ENCODE measurements around the gene CSNK1E. TPM values are rescaled to one million over a fixed set of nuclear protein-coding genes. Genes with fewer than 3 reads are reported as not detected.

Gene CSNK1E
- total RNA-seq, 6 donors from 2014 or later, result 94.1 to 345 (median 123) TPM

DNA sequence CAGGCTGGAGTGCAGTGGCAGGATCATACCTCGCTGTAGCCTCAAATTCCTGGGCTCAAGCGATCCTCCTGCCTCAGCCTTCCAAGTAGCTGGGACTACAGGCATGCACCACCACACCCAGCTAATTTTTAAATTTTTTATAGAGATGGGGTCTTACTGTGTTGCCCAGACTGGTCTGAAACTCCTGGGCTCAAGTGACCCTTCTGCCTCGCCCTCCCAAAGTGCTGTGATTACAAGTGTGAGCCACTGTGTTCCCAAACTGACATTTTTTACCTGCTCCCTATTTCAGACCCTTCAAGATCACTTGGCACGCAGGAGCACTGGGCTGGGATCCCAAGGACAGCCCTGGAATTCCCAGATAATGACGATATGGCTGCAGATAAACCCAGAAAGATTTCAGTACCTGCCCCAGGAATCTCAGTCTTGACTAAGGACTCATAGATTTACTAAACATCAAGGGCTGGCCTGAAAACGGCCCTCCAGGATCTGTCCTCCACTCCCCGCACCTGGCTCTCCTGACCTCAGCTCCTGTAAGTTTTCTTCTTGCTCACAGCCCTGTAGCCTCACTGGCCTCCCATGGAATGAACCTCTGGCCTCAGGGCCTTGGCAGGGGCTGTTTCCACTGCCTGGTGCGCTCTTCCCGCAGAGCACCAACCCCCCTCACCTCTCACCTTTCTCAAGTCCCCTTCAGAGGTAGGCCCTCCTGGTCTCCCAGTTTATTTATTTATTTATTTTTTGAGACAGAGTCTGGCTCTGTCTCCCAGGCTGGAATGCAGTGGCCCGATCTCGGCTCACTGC lies 3.6 kb upstream of the CSNK1E start:
- no peak overlapping the region for H3K27ac ChIP-seq
- no peaks in the 10 kb centered on the region for H3K36me3 ChIP-seq
- ATAC-seq (ENCODE audit: low FRiP score in 2 of 2) (no peak), DNase-seq (no peak)
- H3K9me3 ChIP-seq, result no peaks in the 10 kb centered on the region
- H3K4me3 ChIP-seq, result no peak overlapping the region
- TF ChIP-seq POLR2AphosphoS5 (IDR thresholded peaks at IDR 0.05), result no peak
- TF ChIP-seq EP300 (IDR thresholded peaks at IDR 0.05), result no peak
- TF ChIP-seq POLR2A (IDR thresholded peaks at IDR 0.05), result no peak
- TF ChIP-seq, protein P1, sequence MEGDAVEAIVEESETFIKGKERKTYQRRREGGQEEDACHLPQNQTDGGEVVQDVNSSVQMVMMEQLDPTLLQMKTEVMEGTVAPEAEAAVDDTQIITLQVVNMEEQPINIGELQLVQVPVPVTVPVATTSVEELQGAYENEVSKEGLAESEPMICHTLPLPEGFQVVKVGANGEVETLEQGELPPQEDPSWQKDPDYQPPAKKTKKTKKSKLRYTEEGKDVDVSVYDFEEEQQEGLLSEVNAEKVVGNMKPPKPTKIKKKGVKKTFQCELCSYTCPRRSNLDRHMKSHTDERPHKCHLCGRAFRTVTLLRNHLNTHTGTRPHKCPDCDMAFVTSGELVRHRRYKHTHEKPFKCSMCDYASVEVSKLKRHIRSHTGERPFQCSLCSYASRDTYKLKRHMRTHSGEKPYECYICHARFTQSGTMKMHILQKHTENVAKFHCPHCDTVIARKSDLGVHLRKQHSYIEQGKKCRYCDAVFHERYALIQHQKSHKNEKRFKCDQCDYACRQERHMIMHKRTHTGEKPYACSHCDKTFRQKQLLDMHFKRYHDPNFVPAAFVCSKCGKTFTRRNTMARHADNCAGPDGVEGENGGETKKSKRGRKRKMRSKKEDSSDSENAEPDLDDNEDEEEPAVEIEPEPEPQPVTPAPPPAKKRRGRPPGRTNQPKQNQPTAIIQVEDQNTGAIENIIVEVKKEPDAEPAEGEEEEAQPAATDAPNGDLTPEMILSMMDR (IDR thresholded peaks at IDR 0.05), result no peak
- 84 to 88% methylated on average over 11 of the region's 11 CpGs for WGBS, 2 donors
- H3K4me1 ChIP-seq, result peaks cover 10 to 22% (median 13%) of the 10 kb centered on the region in 4 donors
- H3K27me3 ChIP-seq, result no peaks in the 10 kb centered on the region

DNA sequence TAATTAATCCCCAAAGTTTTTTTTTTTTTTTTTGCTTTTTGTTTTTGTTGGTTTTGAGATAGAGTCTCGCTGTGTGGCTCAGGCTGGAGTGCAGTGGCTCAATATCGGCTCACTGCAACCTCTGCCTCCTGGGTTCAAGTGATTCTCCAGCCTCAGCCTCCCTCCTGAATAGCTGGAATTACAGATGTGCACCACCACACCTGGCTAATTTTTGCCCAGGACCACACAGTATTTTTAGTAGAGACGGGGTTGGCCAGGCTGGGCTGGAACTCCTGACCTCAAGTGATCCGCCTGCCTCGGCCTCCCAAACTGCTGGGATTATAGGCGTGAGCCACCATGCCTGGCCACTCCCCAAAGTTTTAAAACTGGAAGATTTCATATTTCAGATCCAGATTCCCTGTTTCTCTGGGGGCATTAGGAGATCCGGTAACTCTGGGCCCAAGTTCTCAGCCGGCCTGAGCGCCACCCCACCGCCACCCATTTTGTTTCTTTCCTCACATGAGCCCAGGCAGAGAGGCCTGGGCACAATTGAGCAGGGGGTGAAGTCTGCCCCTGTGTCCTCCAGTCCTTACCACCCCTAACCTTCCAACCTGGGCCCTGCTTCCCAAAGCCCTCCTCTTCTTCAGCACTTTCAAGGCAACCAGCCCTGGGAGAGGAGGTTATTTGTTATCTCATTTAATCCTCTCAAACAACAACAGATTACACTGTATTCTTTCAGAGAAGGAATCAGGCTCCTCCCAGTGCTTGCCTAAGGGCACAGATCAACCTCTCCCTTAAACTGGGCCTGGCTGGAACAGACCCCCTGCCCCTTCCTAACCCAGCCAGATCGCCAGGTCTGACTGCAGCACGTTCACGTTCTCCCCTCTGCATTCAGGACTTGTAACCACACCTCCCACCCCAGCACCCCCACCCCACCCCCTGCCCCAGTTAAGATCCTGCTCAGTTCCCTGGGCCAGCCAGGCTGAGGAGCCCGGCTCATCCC lies 1.9 kb upstream of the CSNK1E start:
- peak overlapping the region; percentile 93 to 99 (median 97) for H3K27ac ChIP-seq
- TF ChIP-seq POLR2AphosphoS5 (IDR thresholded peaks at IDR 0.05), result no peak
- no peak for TF ChIP-seq EP300 (IDR thresholded peaks at IDR 0.05)
- TF ChIP-seq POLR2A (IDR thresholded peaks at IDR 0.05), result no peak
- TF ChIP-seq, protein P1 (IDR thresholded peaks at IDR 0.05), result no peak
- peaks cover 23 to 40% (median 26%) of the 10 kb centered on the region in 4 donors for H3K4me1 ChIP-seq
- ATAC-seq (ENCODE audit: low FRiP score in 2 of 2) (no peak), DNase-seq (no peak)
- H3K4me3 ChIP-seq, result no peak overlapping the region
- H3K9me3 ChIP-seq, result no peaks in the 10 kb centered on the region
- no peaks in the 10 kb centered on the region for H3K36me3 ChIP-seq
- H3K27me3 ChIP-seq, result no peaks in the 10 kb centered on the region
- WGBS, 2 donors, result 88 to 91% methylated on average over 13 to 14 of the region's 14 CpGs

DNA sequence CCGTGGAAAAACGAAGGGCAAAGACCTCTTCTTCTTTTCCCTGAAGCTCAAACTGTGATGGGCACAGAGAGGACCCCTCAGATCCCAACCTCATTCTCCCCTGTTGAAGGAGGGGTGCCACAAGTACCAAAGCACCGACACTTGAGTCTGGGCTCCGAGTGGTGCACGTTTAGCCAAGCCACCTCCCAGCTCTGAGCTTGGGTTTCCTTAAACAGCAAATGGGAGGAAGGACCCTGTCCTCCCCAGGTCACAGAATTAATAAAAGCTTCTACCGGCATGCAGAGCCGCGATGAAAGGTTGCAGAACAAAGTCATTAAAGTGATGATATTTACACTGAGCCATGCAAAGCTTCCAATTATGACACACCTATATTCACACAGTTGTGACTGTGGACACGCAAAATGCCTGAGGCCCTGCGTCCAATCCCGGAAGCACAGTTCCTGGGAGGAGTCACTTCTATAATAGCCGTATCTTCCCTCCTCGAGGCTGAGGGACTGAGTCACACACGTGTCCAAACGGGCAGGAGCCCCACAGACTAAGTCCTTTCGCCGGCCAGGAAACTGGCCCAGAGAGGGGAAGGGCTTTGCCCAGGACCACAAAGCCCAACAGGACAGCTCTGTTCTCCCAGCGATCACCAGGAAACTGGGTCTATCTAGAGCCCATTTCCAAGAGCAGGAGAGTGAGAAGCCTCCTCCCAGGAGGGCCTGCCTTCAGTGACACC lies 922 bp upstream of the CSNK1E start:
- 11 to 22% methylated on average over 16 to 18 of the region's 18 CpGs for WGBS, 2 donors
- DNase-seq, result peak in 1 of 2 donors; percentile 83
- no peaks in the 10 kb centered on the region for H3K9me3 ChIP-seq
- TF ChIP-seq POLR2A (IDR thresholded peaks at IDR 0.05) (peak in 1 of 4 donors; percentile 48), POLR2AphosphoS5 (IDR thresholded peaks at IDR 0.05) (peak; percentile 57 to 74), EP300 (IDR thresholded peaks at IDR 0.05) (peak in 2 of 4 donors; percentile 14 to 34)
- TF ChIP-seq, protein P1 (IDR thresholded peaks at IDR 0.05), result no peak
- peak overlapping the region; percentile 93 to 99 (median 97) for H3K27ac ChIP-seq
- peaks cover 31 to 49% (median 35%) of the 10 kb centered on the region in 4 donors for H3K4me1 ChIP-seq
- peak overlapping the region in 3 of 4 donors; percentile 57 to 66 (median 62) for H3K4me3 ChIP-seq
- no peaks in the 10 kb centered on the region for H3K27me3 ChIP-seq
- H3K36me3 ChIP-seq, result peaks cover 0 to 2% (median 0%) of the 10 kb centered on the region in 4 donors
- ATAC-seq (ENCODE audit: low FRiP score in 2 of 2), result peak; percentile 76 to 83

DNA sequence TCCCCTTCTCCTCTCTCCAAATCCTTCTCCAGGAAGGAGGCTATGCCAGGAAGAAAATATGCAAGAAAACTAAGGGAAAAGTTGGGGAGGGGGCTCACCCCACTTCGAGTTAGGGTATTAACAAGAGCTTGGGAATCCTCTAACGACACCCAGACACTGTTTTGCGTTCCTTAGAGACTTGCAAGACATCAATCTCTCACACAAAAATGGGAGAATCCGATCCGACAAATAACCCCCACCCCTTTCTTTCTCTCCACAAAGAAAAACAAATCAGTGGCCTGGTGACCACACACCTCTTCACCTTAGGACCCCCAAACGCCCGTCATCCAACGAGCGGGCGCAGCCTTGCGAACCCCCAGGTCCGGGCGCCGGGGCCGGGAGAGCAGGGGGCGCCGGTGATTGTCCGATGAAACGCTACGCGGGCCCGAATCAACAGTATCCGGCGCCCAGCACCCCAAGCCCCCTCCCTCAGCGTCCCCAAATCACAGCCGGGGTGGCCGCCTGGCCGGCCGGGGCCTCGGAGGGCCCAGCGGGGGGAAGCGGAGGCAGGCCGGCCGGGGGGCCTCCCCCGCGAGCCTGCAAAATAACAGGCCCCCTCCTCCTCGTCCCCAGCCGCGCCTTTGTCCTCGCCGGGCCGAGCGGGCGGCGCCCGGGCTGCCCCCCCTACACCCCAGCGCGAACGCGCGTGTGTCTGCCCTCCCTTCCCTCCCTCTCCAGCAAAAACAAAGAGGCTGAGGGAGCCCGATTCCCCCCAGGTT lies 690 bp downstream of the CSNK1E start:
- TF ChIP-seq POLR2AphosphoS5 (IDR thresholded peaks at IDR 0.05) (peak in 1 of 2 donors; percentile 45), POLR2A (IDR thresholded peaks at IDR 0.05) (peak in 2 of 4 donors; percentile 40 to 45), EP300 (IDR thresholded peaks at IDR 0.05) (no peak)
- TF ChIP-seq, protein P1 (IDR thresholded peaks at IDR 0.05), result no peak
- WGBS, 2 donors, result 2 to 4% methylated on average over 6 to 15 of the region's 52 CpGs
- peaks cover 47 to 65% (median 50%) of the 10 kb centered on the region in 4 donors for H3K4me1 ChIP-seq
- DNase-seq (peak; percentile 55 to 94), ATAC-seq (ENCODE audit: low FRiP score in 2 of 2) (peak; percentile 44 to 72)
- no peaks in the 10 kb centered on the region for H3K27me3 ChIP-seq
- peaks cover 0 to 15% (median 0%) of the 10 kb centered on the region in 4 donors for H3K36me3 ChIP-seq
- H3K4me3 ChIP-seq, result peak overlapping the region; percentile 49 to 66 (median 64)
- peak overlapping the region; percentile 94 to 99 (median 97) for H3K27ac ChIP-seq
- no peaks in the 10 kb centered on the region for H3K9me3 ChIP-seq

All from upper lobe of left lung (tissue), 6 donors.